ENCODE results near the gene CBFA2T2.
A peak's percentile ranks its signal among the peaks of the same experiment; 100 is the strongest.

CBFA2T2 gene

DNA sequence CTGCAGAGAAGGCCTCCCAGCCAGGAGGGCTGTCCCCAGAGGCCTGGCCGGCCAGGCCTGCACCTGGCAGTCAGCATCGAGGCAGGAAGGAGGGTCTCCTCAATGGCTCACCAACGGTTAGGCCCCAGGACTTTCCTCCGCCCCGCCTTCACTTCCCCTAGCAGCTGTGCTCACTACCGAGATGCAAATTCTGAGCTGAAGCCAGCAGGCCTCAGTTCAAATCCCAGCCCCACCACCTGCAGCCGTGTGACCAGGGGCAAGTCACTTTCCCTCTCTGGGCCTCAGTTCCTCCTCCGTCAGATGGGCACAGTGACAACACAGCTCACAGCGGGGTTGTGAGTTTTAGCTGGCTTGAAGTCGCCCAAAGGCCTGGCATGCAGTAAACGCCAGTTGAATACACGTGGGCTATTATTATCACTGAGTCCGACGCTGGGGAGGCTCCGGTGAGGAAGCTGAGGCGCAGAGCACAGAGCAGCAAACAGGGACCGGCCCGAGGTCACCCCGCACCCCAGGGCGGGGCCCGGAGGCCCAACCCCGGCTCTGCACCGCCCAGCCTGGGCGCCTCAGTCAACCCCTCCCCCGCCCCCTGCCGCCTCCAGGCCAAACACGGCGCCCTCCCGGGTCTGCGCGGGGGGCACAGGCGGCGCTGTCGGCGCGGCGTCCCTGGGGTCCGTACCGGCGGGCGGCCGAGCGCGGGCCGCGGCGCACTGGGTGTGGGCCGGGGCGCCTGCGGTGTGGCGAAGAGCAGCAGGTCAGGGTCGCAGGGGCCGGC, 195.6 kb downstream of the CBFA2T2 start:
- TF ChIP-seq, protein P1, sequence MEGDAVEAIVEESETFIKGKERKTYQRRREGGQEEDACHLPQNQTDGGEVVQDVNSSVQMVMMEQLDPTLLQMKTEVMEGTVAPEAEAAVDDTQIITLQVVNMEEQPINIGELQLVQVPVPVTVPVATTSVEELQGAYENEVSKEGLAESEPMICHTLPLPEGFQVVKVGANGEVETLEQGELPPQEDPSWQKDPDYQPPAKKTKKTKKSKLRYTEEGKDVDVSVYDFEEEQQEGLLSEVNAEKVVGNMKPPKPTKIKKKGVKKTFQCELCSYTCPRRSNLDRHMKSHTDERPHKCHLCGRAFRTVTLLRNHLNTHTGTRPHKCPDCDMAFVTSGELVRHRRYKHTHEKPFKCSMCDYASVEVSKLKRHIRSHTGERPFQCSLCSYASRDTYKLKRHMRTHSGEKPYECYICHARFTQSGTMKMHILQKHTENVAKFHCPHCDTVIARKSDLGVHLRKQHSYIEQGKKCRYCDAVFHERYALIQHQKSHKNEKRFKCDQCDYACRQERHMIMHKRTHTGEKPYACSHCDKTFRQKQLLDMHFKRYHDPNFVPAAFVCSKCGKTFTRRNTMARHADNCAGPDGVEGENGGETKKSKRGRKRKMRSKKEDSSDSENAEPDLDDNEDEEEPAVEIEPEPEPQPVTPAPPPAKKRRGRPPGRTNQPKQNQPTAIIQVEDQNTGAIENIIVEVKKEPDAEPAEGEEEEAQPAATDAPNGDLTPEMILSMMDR (IDR thresholded peaks at IDR 0.05; ENCODE audit: extremely low read depth, missing control alignments): no peak
- peak; percentile 86 for DNase-seq (ENCODE audit: low spot score)

DNA sequence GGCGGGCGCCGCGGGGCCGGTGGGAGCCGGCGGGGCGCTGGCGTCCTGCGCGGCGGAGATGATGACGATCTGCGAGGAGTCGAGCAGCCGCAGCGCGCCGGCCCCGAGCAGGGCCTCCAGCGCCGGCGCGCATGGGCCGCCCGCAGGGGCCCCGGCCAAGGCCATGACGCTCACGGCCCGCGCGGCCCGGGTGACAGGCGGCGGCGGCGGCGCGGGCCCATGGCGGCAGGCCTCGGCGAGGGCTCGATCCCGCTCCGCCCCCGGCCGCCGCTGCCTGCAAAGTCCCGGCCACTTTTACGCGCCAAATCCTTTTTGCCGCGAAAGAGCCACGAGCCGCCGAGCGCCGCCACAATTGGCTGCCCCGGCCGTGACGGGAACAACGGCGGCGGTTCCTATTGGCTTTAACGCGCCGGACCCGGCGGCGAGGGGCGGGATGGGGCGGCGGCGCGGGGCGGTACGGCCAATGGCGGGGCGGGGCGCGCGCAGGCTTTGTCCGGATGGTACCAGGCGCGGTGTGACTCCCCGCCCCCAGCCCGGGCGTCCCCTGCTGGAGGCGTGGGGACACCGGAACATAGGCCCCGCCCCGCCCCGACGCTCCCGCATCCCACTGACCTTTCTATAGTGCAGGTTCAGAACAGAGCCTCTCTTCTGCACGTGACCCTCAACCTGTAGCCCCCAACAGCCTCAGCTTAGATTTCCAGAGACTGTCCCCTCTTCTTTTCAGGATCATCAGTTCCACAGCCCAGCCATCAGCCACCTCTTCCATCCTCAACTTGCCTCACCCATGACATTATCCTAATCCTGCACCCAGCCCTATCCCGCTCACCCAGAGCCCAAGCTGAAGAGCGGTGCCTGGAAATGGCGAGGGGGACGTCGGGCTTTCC, 196.4 kb downstream of the CBFA2T2 start, which contains the start of gene E2F1:
Gene E2F1, minus strand, starts transcription at position 286 of the 884 bp plus-strand sequence. Its CDS starts 121 bp downstream, at position 165.
- TF ChIP-seq, protein P1 (IDR thresholded peaks at IDR 0.05; ENCODE audit: extremely low read depth, missing control alignments): no peak
- DNase-seq (ENCODE audit: low spot score): peak; percentile 99

DNA sequence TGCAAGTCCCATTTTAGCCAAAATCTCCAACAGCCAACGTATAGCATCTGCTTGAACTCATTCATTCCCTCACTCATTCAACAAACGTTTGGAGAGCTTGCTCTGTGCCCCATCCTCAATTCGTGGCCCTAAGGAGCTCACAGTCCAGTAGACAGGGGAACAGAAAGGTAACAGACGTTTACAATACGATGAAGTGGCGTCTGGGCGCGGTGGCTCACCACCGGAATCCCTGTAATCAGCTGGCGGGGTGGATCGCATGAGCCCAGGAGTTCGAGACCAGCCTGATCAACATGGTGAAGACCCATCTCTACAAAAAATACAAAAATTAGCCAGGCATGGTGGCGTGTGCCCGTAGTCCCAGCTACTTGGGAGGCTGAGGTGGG, 197.1 kb downstream of the CBFA2T2 start:
- TF ChIP-seq, protein P1 (IDR thresholded peaks at IDR 0.05; ENCODE audit: extremely low read depth, missing control alignments): no peak

DNA sequence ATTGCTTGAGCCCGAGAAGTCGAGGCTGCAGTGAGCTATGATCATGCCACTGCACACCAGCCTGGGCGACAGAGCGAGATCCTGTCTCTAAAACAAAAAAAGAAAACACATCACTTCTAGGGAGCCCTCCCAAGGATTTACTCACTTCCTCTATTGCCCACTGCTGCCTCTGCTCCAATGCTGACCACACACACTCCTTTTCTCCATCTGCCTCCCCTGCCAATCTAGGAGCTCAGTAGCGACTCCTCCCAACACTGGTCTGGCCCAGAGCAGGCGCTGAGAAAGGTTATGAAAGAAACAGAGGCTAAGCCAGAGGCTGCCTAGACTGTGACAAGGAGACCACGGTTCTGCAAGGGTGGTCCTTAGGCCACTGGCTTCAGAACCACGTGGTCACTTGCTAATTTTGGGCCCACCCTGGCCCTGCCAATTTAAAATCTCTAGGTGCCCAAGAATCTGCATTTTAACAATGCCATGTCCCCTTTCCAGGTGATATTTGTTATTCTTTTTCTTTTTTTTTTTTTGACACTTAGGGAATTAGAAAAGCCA, 197.5 kb downstream of the CBFA2T2 start:
- no peak for DNase-seq (ENCODE audit: low spot score)

More for the DNA sequence above, 197.1 kb downstream of the CBFA2T2 start:
- DNase-seq (ENCODE audit: low spot score): no peak

DNA sequence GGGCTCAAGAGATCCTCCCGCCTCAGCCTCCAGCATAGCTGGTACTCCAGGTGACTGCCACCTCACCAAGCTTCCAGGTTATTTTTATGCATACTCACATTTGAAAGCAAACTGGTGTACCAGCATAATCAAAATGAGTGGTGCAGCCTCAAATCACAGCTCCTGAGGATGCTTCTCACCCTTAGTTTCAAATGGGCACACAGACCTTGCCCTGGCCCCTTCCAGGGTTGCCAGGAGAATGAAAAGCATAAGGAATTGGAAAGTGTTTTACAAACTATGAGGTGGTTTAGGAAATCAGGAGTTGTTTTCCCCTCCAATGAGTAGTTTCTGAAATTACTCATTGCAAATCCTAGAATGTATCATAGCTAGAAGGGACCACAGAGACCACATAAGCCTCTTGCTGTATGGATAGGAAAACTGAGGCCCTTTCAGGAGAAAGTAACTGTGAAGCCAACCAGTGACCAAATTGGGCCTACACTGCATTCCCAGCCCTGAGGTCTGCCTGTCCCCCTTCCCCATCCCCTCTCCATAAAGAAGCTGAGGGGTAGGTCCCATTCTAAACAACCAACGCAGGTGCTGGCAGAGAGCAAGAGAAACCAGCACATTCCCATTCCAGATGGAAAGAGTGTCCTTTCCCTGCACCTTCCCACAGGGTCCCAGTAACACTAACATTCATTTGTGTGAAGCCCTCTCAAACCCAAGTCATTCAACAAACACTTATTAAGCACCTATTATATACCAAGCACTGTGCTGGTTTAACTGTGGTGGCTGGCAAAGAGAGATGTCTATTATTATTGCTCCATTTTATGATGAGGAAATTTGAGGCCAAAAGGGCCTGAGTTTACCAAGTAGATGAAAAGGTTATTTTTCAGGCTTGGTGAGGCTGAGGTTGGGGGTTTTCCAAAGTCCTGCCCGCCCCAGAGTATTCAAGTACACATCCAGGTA, 198.4 kb downstream of the CBFA2T2 start:
- no peak for DNase-seq (ENCODE audit: low spot score)
- TF ChIP-seq, protein P1 (IDR thresholded peaks at IDR 0.05; ENCODE audit: extremely low read depth, missing control alignments): no peak

More for the DNA sequence above, 197.5 kb downstream of the CBFA2T2 start:
- TF ChIP-seq, protein P1 (IDR thresholded peaks at IDR 0.05; ENCODE audit: extremely low read depth, missing control alignments): no peak

DNA sequence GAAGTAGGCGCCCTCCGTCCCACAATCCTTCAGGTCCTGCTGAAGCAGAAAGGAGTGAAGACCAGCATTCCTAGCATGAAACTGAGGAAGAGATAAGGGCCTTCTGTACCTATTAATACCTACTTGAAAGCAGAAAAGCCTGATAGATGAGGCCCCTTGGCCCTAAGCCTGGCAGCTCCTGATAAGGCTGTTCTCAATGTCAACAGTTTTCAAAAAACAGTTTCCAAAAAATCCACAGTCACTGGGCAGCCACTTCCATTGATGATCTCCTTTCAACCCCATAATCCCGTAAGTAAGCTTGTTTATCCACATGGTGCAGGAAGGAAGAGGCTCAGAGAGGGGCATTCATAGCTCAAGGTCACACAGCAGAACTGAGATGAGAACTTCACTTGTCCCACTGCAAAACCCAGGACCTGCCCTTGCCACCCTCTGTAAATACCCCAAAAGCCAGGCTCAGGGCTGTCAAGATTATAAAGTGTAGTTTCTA, 199.1 kb downstream of the CBFA2T2 start:
- DNase-seq (ENCODE audit: low spot score): no peak
- TF ChIP-seq, protein P1 (IDR thresholded peaks at IDR 0.05; ENCODE audit: extremely low read depth, missing control alignments): no peak

Measured in GM20000 (cell line).